GM21360 (cell line): ENCODE measurements around the gene DCAF12.
A peak's percentile ranks its signal among the peaks of the same experiment; 100 is the strongest.
"Not testable (repeated sequence)": the region's sequence is repeated elsewhere in the genome, so short reads cannot be mapped to it uniquely, and the experiment has no call there.

Experiments
- ATAC-seq: cut with Tn5 transposase; IDR thresholded peaks from one replicate; pipeline ENCODE4 v1.9.1; 2021; ENCODE audit warnings: mild to moderate bottlenecking, moderate library complexity; ENCODE audit not compliant: unreplicated experiment

Gene DCAF12

DNA sequence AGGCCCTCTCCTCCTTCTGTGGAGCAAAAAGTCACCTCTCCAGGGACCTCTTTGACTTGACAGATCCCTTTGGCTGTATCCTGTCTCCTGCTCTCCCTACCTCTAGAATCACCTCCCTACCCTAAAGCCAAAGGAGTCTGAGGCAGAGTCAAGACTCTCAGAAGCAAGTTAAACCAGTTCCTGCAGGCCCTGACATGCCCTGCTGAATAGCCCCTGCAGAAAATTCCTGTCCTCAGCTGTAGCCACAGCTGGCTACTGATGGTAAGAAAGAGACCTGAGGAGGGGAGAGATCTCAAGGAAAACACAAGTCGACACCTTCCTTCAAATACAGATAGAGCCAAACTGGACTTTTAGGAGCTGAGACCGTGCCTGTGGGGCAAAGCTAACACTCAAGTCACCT, 54.1 kb downstream of the DCAF12 start:
- no peak for ATAC-seq

- no peak for ATAC-seq
These were observed 55.7 kb downstream of the DCAF12 start for GRCh38 chr9:34070606-34071324.

- ATAC-seq: no peak
These were observed 56.7 kb downstream of the DCAF12 start for GRCh38 chr9:34069831-34070230.

GRCh38 chr9:34065541-34065940, 61.0 kb downstream of the DCAF12 start:
- no peak for ATAC-seq

DNA sequence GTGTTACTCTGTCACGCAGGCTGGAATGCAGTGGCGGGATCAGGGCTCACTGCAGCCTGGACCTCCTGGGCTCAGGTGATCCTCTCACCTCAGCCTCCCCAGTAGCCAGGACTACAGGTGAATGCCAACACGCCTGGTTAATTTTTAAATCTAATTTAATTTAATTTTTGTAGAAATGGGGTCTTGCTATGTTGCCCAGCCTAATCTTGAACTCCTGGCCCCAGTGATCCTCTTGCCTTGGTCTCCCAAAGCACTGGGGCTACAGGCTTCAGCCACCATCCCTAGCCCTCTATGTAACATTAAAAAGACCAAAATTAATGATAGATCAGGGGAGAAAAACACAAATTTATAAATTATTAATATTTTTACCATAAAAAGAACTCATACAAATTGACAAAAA, 66.5 kb downstream of the DCAF12 start:
- no peak for ATAC-seq

GRCh38 chr9:34059281-34059680, 67.2 kb downstream of the DCAF12 start:
- no peak for ATAC-seq

DNA sequence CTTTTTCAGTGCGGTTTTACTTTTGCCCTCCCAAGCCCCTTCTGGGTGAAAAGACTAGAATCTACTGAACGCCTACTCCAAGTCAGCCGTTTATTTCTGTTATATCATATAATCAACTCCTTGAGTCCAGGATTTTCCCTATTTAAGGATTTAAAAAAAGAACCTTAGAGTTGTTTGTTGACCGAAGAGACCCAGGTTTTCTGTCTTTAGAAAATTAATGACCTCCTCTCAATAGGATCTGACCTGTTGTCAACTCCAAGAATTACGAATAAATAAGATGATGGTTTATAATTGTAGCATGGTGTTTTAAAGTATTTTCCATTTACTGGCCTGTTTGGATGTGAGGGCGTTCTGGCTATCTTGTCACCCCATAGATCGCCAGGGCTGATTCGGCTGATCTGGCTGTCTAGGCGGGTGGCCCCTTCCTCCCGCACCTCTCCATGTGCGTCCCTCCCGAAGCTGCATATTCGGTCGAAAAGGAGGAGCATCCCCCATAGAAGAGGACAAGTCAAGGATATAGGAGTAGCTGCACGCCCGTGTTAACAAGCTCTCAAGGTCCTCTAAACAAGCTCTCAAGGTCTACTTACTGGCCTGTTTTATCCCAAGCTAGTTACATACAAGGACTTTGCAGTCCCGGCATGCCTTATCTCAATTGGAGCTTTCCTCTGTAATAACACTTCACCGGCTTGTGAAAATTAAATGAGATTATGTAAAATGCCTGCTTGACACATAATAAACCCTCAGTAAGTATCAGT, 76.7 kb downstream of the DCAF12 start:
- no peak for ATAC-seq

GRCh38 chr9:34048727-34049629, 77.5 kb downstream of the DCAF12 start, which contains the start of gene UBAP2:
UBAP2 (minus strand) TSS chr9:34048887; CDS start chr9:34017148, 31,739 bp downstream.
- ATAC-seq: peak; percentile 71

GRCh38 chr9:34047864-34048726, 78.4 kb downstream of the DCAF12 start:
- peak; percentile 26 for ATAC-seq

DNA sequence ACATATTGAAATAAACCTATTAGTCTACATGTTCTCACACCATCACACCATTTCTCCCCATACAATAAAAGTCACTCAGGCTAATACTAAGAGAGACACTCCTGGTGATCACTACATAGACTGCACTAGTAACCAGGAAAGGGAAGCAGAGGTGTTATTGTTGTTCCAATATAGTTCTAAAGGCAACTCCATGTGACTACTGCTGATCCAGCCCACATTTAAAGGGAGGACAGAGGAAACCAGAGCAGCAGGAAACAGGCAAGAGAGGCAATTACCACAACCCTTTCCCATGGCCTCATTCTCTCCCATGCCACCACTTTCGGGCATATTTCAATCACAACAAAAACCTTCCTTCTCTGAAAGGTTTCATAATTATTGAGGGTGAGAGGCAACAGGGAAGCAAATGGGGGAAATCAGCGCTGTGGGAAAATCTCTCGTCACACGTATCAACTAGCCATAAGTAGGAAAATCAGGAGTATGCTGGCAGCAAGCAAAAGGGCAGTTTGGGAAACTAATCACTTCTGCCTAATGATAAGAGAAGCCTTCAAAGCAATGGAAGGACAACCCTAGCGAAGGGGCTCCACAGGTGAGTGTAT, 79.6 kb downstream of the DCAF12 start:
- ATAC-seq: no peak

DNA sequence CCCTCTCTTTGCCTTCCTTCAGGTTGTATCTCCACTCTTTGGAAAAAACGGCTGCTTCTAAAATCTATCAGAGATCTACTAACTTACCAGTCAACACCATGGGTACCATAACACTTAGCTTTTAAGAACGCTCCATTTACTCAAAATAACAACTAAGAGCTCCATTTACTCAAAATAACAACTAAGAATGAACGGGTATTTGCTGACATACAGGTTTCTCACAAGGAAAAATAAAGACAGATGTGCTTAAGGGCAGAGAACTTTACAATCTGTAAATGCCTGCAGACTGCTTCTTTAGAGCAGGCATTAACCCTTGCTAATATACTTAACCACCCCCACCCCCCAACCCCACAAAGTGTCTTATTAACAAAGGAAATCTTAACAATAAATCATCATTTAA, 80.6 kb downstream of the DCAF12 start:
- no peak for ATAC-seq

DNA sequence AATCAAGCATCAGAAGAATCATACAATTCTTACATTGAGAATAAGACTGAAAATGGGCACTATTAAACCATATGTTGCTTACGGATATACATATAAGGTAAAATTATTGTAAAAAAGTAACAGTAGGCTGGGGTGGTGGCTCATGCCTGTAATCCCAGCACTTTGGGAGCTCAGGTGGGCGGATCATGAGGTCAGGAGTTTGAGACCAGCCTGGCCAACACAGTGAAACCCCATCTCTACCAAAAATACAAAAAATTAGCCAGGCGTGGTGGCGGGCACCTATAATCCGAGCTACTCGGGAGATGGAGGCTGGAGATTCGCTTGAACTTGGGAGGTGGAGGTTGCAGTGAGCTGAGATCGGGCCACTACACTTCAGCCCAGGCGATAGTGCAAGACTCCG, 84.4 kb downstream of the DCAF12 start:
- not testable (repeated sequence) for ATAC-seq

- ATAC-seq: not testable (repeated sequence)
These were observed 87.6 kb downstream of the DCAF12 start for GRCh38 chr9:34038851-34039250.

DNA sequence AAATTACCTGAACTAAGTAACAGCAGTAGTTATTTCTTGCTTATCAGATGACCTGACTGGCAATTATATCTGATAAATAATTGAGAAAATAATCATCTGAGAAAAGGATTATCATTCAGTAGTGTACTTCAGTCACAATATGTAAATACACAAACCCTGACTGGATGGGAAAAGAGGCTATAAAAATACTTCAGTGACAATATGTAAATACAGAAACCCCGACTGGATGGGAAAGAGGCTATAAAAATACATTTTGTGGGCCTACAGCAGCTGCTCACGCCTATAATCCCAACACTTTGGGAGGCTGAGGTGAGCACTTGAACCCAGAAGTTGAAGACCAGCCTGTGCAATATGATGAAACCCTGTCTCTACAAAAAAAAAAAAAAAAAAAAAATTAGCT, 88.9 kb downstream of the DCAF12 start:
- no peak for ATAC-seq

DNA sequence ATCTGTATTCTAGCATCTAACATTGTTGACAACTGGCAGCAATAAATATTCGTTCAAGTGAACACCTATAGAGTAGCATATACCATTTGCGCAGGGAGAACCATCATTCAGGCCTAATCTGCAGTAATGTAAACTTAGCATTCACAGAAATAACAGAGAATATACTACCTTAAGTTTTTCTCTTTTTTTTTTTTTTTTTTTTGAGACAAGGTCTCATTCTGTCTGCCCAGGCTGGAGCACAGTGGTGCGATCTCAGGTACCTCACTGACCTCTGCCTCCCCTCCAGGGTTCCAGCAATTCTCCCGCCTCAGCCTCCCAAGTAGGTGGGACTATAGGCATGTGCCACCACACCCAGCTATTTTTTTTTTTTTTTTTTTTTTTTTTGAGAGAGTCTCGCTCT, 89.9 kb downstream of the DCAF12 start:
- no peak for ATAC-seq
